CD4-positive, alpha-beta T cell treated with Interleukin-6 at 100 ng/mL for 8 hours (primary cell): Measurements from ENCODE around the gene PANX3.
A peak's percentile ranks its signal among the peaks of the same experiment; 100 is the strongest.

ENCODE experiments used
- DNase-seq: peaks from one replicate; pipeline ENCODE4 v3.0.0-alpha.2; 2020; ENCODE audit warnings: mixed read lengths, low spot score

Gene PANX3

DNA sequence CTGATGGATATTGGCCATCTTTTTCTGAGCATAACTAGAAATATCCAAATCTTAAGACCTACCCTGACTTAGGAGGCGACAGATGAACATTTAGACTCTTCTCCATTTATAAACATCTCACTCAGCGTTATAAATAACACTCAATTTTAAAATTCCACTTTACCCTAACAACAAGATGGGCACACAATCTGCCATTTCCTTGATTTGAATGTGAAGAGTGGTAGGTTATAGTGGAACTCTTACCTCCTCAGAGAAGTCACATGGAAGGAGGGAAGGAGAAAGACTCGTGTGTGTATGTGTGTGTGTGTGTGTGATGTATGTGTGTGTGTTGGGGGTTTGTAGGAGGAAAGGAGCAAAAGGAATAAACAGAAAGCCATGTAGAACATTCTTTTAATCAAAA lies 47.3 kb downstream of the PANX3 start:
- DNase-seq: no peak

DNA sequence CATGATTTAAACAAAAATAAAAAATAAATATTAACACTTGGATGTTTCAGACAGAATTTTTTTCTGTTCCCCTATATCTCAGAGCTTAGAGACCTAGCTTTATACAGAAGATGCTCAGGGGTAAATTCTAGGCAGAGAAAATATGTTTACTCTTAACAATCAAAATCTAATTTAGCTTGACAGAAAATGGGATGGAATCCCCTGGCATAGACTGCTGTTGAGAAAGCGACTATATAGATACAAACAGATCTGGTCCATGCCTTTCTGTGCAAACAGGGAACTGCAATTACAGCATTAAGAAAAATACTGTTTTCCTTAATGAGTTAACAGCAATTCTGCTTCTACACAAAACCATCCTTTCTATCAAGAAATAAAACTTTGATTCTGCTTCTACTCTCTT lies 47.8 kb downstream of the PANX3 start:
- DNase-seq: no peak

DNA sequence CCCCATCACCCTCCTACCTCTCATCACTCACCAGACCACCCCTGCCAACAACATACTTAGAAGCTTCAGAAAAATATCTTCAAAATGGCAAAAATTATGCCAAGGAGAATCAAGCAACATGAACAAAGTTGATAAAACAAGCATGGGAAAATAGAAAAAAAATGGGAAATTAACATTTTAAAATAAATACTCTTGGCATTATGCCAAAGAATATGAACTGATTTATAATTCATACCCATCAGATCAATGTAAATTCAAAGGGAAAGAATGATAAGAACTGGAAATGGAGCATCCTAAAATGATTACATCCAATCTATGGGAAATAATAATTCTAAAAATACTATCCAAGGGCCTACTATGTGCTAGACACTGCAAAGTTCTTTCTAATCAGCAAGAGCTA lies 50.3 kb downstream of the PANX3 start:
- no peak for DNase-seq

DNA sequence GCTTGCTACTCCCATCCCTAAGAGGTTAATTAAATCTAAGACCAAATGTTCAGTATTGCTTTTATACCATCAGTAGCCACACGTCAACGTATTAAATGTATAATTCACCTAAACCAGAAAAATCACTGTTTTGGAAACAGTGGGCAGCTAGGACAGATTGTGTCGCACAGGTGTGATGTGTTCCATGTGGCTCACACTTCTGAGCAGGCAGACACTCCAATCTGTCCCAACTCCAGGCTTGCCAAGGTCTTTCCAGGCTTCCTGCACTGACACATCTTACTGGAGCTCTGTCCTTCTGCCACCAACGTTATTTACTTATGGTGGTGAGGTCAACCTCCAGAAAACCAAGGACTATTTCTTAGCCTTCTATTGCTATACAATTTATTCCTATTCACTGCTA lies 50.9 kb downstream of the PANX3 start:
- no peak for DNase-seq

DNA sequence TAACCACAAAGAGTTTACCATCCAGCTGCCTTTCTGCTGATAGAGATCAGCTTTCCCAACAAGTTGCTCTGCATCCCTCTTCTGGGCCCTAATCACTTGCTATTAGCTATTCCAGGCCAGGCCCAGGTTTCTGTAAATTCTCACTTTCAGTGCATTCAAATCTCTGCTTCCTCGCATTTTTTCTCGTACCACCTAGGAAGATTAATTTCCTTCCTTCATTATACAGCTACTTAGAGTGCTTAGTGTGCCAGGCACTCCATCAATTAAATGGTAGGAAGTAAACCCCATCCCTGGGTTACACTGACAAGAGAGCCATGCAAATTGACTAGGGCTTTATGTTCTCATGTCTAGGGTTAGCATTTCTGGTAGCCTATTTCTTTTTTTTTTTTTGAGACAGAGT lies 52.6 kb downstream of the PANX3 start:
- DNase-seq: no peak

DNA sequence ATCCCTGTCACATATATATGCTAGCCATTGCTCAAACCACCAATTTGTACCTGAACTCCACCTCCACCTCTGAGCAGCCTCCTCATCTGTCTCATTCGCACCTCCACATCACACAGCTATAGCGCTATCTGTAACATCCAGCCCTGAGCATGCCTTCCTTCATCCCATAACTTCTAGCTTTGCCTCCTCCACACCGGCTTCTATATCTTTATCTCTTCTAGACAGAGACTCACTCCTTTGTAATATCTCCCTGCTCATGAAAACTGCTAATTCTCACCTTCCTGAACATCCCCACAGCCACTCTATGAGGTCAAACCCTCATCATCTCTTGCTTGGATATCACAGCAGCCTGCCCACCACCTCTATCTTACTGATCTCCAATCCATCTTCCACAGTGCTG lies 56.4 kb downstream of the PANX3 start:
- DNase-seq: no peak

DNA sequence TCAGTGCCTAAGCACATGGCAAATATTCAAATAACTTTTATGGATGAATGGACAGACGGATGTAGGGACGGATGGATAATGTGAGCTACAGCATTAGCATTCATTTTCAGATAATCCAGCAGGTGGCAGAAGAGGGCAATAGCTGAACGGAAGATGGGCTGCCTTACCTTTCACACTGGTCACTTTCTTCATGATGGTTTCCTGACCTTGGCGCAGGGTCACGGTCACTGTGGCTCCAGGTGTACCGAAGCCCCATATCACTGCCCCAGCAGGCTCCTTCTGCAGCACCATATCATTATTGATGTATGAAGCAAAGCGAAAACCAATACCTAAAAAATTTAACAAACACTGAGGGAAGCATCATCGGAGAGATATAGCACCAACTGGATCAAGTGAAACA lies 58.0 kb downstream of the PANX3 start:
- peak; percentile 56 for DNase-seq
